Measurements from ENCODE around the gene OXTR. TPM values are rescaled to one million over a fixed set of nuclear protein-coding genes. Genes with fewer than 3 reads are reported as not detected.

The OXTR gene
- 45.6 TPM for polyA plus RNA-seq (2013, experiment 1 of 2; ENCODE audit: insufficient read length)
- polyA plus RNA-seq (2013, experiment 2 of 2; ENCODE audit: insufficient read length) = 132 TPM

DNA sequence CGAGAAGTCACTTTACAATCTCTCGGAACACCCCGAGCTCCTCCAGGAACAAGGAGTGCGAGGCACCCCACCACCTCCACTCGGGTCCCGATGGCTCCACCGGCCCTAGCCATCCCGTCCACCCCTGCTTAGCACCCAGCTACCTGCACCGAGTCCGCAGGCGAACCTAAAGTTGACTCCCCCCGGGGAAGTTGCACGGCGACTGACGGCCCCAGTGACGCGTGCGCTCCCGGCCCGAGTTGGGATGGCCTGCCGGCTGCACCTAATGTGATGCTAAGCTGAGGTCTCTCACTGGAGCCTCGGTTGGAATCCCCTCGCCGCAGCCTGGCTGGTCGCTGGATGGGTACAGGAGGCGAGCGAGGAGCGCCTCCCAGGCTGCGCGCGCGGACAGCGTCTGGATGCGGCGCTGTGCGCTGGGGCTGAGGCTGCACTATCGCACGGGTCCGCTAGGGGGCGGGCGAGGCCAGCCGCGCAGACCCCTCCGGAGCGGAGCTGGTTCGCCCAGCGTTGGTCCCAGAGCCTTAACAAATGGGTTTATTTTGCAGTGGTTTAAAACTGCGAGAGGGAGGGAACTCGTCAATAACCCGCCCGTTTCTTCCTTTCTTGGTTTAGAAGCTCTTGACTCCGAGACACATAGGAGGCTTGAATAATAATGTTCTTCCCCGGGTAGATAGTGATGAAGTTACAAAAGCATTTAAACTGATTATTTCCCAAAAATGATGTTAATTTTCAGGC, at the start of gene OXTR:
Gene OXTR, minus strand, starts transcription at position 526 of the 735 bp plus-strand sequence. CDS start 1,426 bp downstream, outside the sequence.
- DNase-seq = peak; percentile 84

DNA sequence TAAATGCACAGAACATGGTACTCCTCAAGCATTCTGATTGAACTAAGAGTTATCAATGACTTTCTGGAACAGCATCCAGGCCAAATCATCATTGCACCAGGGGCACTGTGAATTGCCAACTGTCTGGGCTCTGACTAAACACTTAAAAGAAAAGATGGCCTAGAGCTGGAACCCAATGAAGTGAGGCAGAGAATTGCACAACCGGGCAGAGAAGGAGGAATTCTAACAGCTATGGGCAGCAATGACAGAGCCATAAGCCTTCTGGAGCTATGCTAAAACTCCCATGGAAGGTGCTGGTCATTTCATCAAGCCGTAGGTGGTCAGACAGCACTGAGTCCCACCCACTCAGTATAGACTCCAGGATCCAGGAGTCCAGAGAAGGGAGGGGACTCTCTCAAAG, 48.1 kb upstream of the OXTR start:
- no peak for DNase-seq

DNA sequence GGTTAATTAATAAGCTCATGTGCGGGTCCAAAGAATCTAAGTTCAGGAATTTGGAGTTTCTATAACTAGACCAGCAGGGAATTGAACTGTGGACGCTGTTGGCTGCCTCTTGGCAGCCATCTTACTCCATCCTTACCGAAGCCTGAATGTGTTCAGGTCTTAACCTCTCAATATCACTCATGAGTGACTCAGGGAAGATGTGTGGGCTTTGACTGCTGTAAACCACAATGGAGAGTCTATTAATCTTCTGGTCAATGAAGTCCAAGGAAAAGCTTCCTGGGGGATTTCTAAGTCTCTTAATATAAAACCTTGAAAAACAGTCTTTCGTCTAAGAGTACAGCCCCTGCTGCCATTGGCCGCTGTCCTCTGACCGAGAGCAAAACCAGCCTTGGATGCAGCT, 46.7 kb upstream of the OXTR start:
- DNase-seq = no peak

DNA sequence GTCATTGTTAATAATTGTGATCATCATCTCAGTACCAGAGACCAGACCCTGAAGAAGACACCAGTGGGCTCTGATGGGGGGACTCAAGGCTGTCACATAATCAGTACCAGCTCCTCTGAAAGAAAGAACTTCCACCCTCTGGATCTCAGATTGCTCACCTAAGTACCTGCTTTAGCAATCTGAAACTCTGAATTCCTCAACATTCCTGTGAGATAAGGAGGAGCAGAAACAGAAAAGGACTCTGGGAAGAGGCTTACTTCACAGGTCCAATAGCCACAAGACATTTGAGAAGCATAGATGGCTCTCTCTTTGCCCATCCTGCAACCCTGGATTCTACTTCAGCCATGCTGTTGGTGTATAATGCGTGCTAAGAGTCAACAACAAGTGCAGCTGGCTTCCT, 44.0 kb upstream of the OXTR start:
- DNase-seq = no peak

DNA sequence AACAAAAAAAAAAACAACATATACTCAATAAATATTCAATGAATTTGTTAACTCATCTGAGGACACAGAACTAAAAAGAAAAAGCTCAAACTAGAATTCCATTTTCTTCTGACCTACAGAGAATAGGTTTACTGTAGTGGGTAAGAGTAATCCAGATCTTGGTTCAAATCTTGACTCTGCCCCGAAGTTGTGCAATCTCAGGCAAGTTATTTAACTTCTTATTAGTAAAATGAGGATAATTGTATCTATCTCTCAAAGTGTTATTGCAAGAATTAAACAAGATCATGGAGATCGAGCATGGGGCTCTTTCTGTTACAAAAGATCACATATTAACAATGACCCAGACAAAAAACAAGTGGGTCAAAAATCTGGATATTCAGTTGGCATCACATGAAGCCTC, 41.1 kb upstream of the OXTR start:
- no peak for DNase-seq

DNA sequence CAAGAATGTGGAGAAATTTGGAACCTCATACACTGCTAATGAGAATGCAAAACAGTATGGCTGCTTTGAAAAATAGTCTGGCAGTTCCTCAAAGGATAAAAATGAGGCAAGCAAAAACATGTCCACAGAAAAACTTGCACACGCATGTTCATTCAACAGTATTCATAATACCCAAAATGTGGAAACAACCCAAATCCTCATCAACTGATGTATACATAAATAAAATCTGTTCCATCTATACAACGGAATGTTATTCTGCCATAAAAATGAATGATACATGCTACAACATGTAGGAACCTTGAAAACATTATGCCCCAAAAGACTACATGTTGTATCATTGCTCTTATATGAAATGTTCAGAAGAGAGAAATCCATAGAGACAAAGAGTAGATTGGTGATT, 36.4 kb upstream of the OXTR start:
- DNase-seq = no peak

DNA sequence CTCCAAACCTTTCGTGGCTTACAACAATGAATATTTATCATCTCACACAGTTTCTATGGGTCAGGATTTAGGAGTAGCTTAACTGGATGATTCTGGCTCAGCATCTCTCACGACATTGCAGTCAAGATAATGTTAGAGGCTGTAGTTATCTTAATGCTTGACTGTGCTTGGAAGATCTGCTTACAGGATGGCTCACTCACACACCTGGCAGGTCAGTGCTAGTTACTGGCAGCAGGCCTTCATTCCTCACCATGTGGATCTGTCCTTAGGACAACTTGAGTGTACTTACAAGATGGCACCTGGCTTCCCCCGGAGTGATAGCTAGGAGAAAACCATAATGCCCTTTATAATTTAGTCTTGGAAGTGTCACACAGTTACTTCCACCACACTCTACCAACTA, 32.8 kb upstream of the OXTR start:
- DNase-seq = no peak

DNA sequence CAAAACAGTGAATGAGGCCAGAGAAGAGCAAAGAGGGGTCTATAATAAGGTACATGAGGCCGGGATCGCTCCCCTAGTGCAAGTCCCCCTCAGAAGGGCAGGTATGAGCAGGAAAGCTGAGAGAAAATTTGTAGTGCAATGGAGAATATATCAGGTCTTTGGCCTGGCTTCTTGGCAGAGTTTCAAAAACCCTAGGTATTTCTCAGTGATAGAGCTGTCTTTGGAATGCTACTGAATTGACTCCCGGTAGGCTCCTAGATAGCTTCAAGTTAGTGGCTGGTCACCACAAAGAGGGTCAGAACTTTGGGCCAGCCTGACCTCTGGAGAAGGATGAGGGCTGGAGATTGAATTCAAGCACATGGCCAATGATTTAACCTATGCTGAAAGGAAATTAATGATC, 30.6 kb upstream of the OXTR start:
- DNase-seq = peak; percentile 19

DNA sequence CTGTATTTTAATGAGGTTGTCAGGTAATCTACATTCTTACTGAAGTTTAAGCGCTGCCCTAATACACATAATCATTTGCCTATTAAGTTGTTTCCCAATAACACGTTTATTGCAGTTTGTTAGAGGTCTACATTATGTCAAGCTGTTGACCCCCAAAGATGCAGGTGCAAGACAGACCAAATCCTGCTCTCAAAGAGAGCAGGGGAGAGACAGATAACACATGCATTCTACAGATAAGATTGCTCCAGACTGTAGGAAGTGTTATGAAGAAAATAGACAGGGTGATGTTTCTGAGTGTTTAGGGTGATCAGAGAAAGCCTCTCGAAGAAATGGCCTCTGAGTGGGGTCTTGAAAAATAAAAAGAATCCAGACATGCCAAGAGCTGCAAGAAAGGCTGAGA, 24.8 kb upstream of the OXTR start:
- DNase-seq = no peak

DNA sequence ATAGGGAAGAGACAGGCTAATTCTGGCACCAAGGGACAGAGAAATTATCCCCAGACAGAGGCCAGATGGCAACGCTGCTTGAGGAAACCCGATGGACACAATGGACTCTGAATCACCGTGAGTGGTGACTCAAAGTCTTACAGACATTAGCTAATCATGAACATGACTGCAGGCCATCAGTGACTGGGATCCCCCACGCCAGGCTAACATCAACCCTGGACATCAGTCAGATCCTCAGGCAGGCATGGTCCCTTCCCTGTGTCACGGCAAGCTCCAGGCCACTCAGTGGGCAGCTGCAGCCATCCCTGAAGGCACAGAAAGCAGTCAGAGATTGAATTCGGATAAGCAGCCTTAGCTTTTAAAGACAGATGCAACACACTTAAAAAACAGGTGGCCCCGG, 23.8 kb upstream of the OXTR start:
- DNase-seq = peak; percentile 52

DNA sequence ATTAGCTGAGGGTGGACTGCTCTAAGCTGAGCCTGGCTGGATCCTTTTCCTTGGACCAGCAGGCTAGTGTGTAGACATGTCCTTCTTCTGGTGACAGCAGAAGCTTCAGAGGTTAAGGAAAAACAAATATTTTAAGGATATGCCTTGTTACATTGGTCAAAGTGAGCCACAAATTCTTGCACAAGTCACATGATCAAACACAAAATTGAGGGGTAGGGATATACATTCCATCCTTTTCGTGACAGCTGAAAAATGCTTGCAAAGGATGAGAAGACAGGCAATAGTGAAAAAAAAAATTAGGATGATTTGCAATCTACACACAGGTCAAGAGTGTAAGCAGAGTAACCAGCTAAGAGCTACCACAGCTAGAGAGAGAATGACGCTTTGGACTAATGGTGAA, 21.1 kb upstream of the OXTR start:
- no peak for DNase-seq

DNA sequence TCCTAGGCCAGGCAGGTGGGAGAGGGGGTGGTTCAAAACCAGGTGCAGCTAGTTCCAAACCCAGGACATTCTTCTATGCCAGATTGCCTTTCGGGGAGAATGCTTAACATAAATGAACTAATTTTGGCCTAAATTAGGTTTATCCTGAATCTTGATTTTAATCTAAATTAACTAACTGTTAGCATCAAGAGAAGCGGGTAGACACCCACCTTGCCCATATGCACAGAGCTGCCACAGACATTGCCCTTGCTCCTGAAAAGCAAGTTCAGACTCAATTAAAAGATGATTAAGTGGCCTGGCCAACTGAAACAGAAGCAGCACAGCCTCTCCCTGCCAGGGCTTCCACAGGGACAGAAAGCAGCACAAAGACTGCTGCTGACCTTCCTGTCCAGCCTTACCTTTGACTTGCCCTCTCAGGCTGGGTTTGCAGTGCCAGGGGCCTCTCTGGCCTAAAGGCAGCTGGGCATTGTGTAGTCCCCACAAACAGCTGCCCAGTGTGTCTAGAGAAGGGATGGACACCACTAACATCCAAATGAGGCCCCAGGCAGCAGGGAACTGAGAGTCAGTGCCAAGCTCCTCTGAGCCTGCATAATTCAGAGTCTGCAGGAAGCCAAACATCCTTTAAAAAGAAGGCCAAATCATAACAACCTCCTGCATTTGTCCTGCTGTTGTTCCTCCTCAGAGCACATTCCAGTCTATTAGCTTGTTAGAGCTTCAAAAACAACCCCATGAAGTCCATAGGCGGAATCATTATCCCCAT, 15.4 kb upstream of the OXTR start:
- DNase-seq = peak; percentile 21

DNA sequence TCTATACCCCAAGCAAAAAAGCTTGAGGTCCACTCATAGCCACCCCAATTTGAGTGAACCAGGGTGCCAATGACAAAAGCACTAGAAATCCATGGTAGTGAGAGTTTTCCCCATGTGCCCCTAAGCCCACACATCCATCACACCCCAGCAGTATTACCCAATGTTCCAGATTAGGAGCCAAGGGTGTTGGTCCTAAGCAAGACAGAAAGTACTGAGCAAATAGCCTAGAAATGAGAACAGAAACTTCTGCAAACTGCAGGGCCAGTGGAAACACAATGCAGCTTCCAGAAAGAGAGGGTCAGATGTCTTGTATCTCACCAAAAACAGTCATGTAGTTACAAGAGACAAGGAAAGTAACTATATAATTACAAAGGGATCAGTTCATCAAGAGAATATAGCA, 10.9 kb upstream of the OXTR start:
- no peak for DNase-seq

DNA sequence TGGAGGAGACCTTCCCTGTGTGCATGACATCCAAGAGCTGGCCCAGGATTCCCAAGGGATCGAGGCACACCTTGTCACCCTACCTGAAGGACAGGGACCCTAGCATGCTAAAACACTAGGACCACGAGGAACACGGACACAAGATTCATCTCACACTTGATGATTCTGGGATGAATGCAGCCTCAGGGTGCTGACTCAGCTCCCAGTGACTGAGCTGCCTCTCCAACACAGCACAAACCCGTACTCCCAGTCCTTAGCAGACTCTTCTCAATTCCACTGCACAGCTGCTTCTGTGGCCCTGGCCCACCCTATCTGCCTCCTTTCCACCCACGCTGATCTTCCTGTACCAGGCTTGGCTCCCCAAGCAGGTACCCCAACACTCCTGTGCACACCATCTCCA, 9.1 kb upstream of the OXTR start:
- DNase-seq = no peak

DNA sequence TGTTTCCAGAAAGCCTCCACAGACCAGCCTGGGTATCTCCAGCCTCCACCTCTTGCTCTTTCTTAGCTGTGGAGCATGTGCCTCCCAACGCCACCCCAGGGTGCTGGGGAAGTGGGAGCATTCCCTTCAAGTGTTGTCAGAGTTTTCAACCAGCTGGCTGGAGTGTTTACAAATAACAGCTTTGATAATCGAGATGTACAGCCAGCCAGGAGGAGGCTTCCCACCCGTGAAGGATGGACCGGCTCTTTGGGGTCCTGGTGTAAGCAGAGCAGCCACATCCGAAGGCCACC, 8.5 kb upstream of the OXTR start:
- no peak for DNase-seq

DNA sequence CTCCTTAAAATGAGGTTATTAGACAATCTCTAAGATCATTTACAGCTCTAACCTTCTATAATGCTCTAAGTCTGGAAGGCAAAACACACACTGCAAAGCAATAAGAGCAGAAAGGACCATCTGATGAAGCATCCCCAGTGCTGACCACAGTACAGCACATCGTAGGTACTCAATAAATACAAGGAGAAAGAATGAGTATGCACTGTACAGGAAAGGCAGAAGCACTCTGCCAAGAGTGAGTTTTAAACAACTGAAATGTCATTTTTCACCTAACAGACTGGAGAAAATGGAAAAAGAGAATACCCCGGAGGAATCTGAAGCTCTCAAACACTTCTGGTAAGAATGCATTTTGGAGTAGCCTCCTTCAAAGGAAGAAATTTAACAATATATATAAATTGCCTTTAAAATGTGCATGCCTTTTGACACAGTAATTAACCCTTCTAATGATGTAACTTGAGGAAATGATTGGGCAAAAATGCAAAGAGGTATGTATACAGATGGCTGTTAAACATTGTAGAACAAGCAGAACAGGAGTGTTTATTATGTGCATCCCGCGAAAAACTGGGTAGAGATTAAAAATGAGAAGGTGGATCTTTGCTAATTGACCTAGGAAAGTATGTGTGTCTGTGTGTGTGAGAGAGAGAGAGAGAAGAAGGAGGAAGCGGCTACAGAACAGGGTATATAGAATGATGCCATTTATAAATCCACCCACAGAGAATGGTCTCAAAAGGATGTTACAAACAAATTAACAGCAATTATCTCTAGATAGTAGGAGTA, 8.0 kb upstream of the OXTR start:
- no peak for DNase-seq

DNA sequence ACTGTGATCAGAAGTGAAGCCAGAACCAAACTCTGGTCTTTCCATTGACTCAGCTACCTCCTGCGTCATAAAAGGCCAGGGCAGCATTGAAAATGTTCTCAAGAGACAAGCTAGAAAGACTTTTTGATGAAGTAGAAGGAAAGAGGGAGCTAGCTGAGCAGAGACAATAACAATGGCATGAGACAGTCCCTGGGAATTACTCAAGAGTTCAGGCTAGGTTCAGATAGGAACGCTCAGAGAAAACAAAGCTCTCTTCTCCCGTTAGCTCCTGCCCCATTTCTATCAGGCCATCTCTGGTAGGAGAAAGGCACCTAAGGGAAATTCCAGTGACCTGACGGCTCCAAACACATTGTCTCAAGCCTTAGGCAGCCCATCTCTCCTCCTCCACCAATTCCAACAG, 7.0 kb upstream of the OXTR start:
- DNase-seq = peak; percentile 77

DNA sequence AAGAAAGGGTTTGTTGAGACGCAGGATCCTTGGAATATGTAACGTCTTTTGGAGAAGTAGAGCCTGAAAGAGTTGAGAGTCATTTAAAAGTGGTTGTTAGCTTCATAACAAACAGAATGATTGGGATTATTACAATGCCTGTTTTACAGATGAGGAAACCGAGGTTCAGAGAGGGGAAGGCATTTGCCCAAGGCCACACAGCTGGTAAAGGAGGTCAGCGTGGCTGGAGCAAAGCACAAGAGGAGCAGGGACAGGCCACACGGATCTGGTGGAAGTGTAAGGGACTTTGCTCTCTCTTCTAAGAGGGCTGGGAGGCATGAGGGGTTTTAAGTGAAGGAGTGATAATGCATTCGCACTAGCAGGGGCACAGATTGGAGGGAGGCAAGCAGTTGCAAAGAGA, 6.2 kb upstream of the OXTR start:
- no peak for DNase-seq

DNA sequence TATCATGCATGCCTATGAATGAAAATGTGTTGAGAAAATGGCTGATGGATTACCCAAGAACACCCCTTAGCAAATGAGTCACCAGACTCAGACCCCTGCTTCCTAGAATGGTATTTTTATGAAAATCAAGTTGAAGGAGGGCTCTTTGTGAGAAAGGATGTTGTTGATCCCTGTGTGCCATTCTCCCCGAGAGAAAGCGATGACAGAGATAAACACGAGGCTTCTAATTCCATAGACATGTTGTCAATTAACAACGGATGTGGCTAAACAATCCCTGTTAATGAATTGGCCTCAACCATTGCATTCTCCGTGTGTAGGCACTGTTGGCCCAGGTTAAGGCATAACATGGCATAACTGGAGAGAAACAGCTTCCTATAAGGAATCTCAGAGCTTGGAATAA, 5.8 kb upstream of the OXTR start:
- no peak for DNase-seq

DNA sequence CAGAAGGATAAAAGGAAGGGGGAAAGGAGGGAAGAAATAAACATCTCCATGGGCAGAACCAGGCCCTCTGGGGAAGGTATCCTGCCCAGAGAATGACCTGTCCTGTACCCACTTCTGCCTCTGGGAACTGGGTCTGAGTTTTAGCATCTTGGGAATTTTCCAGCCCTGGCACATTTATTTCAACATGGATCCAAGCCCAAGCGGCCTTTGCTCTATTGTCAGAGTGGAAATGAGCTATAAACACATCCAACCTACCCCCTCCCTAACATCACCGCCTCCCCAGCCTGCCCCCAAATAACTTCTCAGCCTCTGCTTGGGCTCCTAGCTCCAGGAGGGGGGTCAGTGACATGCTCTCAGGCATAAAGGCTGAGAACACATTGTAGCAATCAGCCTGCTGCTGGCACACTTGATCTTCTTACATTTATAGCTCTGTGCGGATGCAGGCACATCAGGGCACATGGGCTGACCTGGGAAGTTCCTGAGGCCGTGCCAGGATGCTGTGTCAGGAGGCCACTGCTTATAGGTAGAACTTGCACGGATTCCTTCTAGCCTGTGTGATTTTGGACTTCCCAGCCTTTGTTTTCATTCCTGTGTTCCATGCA, 4.6 kb upstream of the OXTR start:
- DNase-seq = no peak

DNA sequence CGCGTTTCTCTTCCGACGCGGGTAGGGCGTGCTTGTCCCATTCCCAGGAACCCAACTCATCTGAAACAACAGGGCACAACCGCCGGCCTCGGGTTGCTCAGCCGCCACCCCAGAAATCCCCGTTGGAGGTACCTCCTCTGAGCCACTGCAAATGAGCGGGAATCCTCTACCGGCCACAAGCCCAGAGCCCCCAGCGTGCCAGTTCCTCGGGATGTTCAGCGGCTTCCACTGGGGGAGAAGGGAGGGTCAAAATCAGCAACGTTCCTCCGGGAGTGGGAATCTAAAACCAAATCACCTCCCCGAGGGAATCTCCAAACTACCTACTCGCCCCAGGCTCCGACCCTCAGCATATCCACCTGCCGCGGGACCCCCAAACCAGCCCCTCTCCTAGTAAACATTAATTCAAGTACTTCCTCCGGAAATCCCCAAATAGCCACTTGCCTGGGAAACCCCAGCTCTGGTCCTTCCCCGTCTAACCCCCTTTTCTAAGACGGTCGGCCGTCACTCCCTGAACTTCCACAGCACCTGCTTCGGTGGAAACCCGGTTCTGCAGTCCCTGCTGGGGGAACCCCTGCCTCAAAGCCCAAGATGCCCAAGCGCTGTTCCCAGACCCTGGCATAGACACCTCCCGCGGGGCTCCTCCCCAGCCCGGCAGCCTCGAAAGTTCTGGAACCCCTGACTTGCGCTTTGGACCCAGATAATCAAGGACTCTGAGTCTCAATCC, 887 bp downstream of the OXTR start:
- DNase-seq = peak; percentile 24

DNA sequence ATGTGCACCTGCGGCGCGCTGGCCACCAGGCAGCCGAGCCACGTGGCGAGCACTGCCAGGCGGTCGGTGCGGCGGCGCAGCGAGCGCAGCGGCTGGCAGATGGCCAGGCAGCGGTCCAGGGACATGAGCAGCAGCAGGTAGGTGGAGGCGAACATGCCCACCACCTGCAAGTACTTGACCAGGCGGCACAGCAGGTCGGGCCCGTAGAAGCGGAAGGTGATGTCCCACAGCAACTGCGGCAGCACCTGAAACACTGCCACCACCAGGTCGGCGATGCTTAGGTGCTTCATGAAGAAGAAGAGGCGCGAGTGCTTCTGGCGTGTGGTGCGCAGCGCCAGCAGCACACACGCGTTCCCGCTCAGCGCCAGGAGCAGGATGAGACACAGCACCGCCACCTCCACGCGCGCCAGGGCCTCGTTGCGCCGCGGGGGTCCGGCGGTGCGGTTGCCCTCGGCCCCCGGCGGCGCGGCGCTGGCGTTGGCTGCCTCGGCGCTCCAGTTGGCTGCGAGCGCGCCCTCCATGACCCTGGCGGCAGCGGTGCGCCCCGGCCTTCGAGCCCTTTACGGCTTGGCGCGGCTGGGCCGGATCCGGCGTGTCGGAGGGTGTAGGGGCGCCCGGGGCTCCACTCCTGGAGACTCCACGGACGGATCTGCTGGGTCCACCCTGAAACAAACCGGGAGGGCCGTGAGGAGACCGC, 1.6 kb downstream of the OXTR start:
- DNase-seq = peak; percentile 27
